K562 (cell line): ENCODE data around the gene PRPH2. TPM values are rescaled to one million over a fixed set of nuclear protein-coding genes. Genes with fewer than 3 reads are reported as not detected.

Source experiments
- CLOCK ChIP-seq: fragments of 250-450 bp; sonication (Bioruptor Pico); IDR thresholded peaks from 2 replicates; pipeline ENCODE4 v1.4.0; 2020; ENCODE audit warnings: mild to moderate bottlenecking, moderate library complexity, borderline replicate concordance
- DEAF1 ChIP-seq: fragments of 450-650 bp; formaldehyde crosslinking; IDR thresholded peaks from 2 replicates; pipeline ENCODE4 v1.4.0; 2020; ENCODE audit warnings: mild to moderate bottlenecking, moderate library complexity
- EGR1 ChIP-seq: fragments of 450-650 bp; conservative IDR thresholded peaks from 2 replicates; pipeline ENCODE4 v1.6.1; 2017; ENCODE audit warnings: mild to moderate bottlenecking
- EHMT2 ChIP-seq: fragments of 450-650 bp; IDR thresholded peaks from 2 replicates; pipeline ENCODE4 v1.6.1; 2018; ENCODE audit warnings: antibody characterized with exemption
- ESRRA ChIP-seq: fragments of 450-650 bp; IDR thresholded peaks from 2 replicates; pipeline ENCODE4 v1.6.1; 2014; ENCODE audit warnings: low read depth, mild to moderate bottlenecking, moderate library complexity, borderline replicate concordance
- FOXK2 ChIP-seq, 2 experiments: fragments of 450-650 bp; IDR thresholded peaks in 1 of 2; conservative IDR thresholded peaks in 1 of 2; 2 replicates each; pipeline ENCODE4 v1.6.1; 2016; ENCODE audit warnings: low read depth in 2 of 2, mild to moderate bottlenecking in 1 of 2
- KAT2B ChIP-seq: IDR thresholded peaks from one replicate; pipeline ENCODE4 v1.6.1; 2012; ENCODE audit warnings: low read depth, mild to moderate bottlenecking, control low read depth, inconsistent platforms, low read length, moderate library complexity
- LEF1 ChIP-seq: fragments of 450-650 bp; IDR thresholded peaks from 2 replicates; pipeline ENCODE4 v1.6.1; 2016; ENCODE audit warnings: mild to moderate bottlenecking
- MEF2D ChIP-seq: conservative IDR thresholded peaks from 2 replicates; pipeline ENCODE4 v1.6.1; 2016; ENCODE audit warnings: low read depth, missing genetic modification characterization, missing compliant biosample characterization
- MEIS2 ChIP-seq: fragments of 450-650 bp; IDR thresholded peaks from 2 replicates; pipeline ENCODE4 v1.6.1; 2014; ENCODE audit warnings: mild to moderate bottlenecking; ENCODE audit not compliant: partially characterized antibody
- MTA3 ChIP-seq: fragments of 450-650 bp; formaldehyde crosslinking; IDR thresholded peaks from 2 replicates; pipeline ENCODE4 v1.6.1; 2017; ENCODE audit warnings: mild to moderate bottlenecking, borderline replicate concordance
- MTF1 ChIP-seq: fragments of 250-450 bp; sonication (Bioruptor Pico); IDR thresholded peaks from 2 replicates; pipeline ENCODE4 v1.9.0; 2021; ENCODE audit warnings: moderate library complexity, mild to moderate bottlenecking, inconsistent platforms, borderline replicate concordance
- NCOA6 ChIP-seq: fragments of 450-650 bp; IDR thresholded peaks from 2 replicates; pipeline ENCODE4 v1.6.1; 2017; ENCODE audit warnings: mild to moderate bottlenecking
- NR4A1 ChIP-seq, 2 experiments: fragments of 250-450 bp in 1 of 2; fragments of 450-650 bp in 1 of 2; sonication (Bioruptor Pico) in 1 of 2; IDR thresholded peaks; 2 replicates each; pipeline versions ENCODE4 v1.4.0 to v1.6.1; 2016 to 2020; ENCODE audit warnings: mild to moderate bottlenecking in 2 of 2, missing compliant biosample characterization in 1 of 2, missing genetic modification characterization in 1 of 2, moderate library complexity in 1 of 2
- RB1 ChIP-seq: fragments of 450-650 bp; IDR thresholded peaks from 2 replicates; pipeline ENCODE4 v1.6.1; 2017; ENCODE audit warnings: low read depth, mild to moderate bottlenecking
- RBBP5 ChIP-seq: fragments of 200-600 bp; sonication (generic); IDR thresholded peaks from 2 replicates; pipeline ENCODE4 v1.6.1; 2012; ENCODE audit warnings: borderline replicate concordance, mild to moderate bottlenecking, low read length, control low read depth, inconsistent platforms; ENCODE audit not compliant: insufficient read depth, poor library complexity, severe bottlenecking
- RFX1 ChIP-seq: fragments of 450-650 bp; IDR thresholded peaks from 2 replicates; pipeline ENCODE4 v1.6.1; 2016; ENCODE audit warnings: mild to moderate bottlenecking, moderate library complexity
- SREBF2 ChIP-seq: sonication (generic); formaldehyde crosslinking; IDR thresholded peaks from 2 replicates; pipeline ENCODE4 v1.4.0; 2020; ENCODE audit warnings: mild to moderate bottlenecking, missing genetic modification reagents
- TCF7L2 ChIP-seq: fragments of 150-350 bp; IDR thresholded peaks from 2 replicates; pipeline ENCODE4 v1.6.1; 2016; ENCODE audit warnings: low read depth, mild to moderate bottlenecking, low read length, moderate library complexity
- VEZF1 ChIP-seq: fragments of 200-800 bp; sonication (Bioruptor generic); IDR thresholded peaks from 2 replicates; pipeline ENCODE4 v1.6.1; 2017; ENCODE audit warnings: missing genetic modification characterization, missing compliant biosample characterization
- ZNF174 ChIP-seq: fragments of 250-450 bp; sonication (Bioruptor Pico); IDR thresholded peaks from 2 replicates; pipeline ENCODE4 v1.4.0; 2020; ENCODE audit warnings: mild to moderate bottlenecking
- ZNF239 ChIP-seq: fragments of 250-450 bp; sonication (Bioruptor Pico); IDR thresholded peaks from 2 replicates; pipeline ENCODE4 v1.4.0; 2020; ENCODE audit warnings: mild to moderate bottlenecking
- polyA plus RNA-seq, 8 experiments: library from polyadenylated mRNA; depleted of rRNA in 4 of 8; stranded (reverse) in 5 of 8; unstranded in 3 of 8; fragments of >200 nt; fragmentation: Nextera tagmentation in 2 of 8; fragmentation: Illumina TruSeq in 1 of 8; extraction: Ambion mirVana in 2 of 8; extraction: Trizol in 1 of 8; gene quantifications; 2 replicates each; pipeline versions ENCODE4 v1.2.1 to v1.2.3, GENCODE V29; 2011 to 2014; ENCODE audit warnings: inconsistent platforms in 1 of 8, missing spikeins in 1 of 8
- total RNA-seq, 7 experiments: library from RNA; depleted of rRNA in 6 of 7; stranded (reverse); fragments of >200 nt in 6 of 7; fragmentation: Illumina TruSeq in 2 of 7; extraction: Trizol in 2 of 7; gene quantifications; 2 replicates each; pipeline versions ENCODE4 v1.2.1 to v1.2.3, GENCODE V29; 2011 to 2021; ENCODE audit warnings: low replicate concordance in 1 of 7

The PRPH2 gene
- total and polyA plus RNA-seq, 9 of the 15 experiments (the other 6 are each of a cell fraction or from before 2014, with no cell fraction given): 0.03 to 0.11 (median 0.03) TPM; not detected in 5

- TF ChIP-seq VEZF1 (CRISPR knock-in tag): peak; percentile 38; the same call in 1 of the 2 replicates
- 0 out of 2 replicates have a peak, but pooled peaks have one; percentile 35 for TF ChIP-seq MEF2D (tag)
- no peak for TF ChIP-seq ZNF174 (CRISPR knock-in tag)
- no peak for TF ChIP-seq RB1
- no peak for TF ChIP-seq MTA3
- peak; percentile 38; the same call in 1 of the 2 replicates for TF ChIP-seq LEF1
- no peak for TF ChIP-seq ZNF239 (CRISPR knock-in tag)
- TF ChIP-seq SREBF2 (CRISPR knock-in tag): no peak
- TF ChIP-seq MTF1: no peak
- 0 out of 4 replicates have a peak, but pooled peaks of 1 of the 2 experiments have one; percentile 22 for TF ChIP-seq FOXK2 (conservative IDR thresholded peaks at IDR 0.05 in 1 of 2, IDR thresholded peaks at IDR 0.05 in 1 of 2; ENCODE audit: low read depth in 2 of 2)
- TF ChIP-seq CLOCK (CRISPR knock-in tag): no peak
- TF ChIP-seq DEAF1 (CRISPR knock-in tag): no peak
- no peak for TF ChIP-seq ESRRA
- no peak for TF ChIP-seq NR4A1 (CRISPR knock-in tag; IDR thresholded peaks at IDR 0.05)
- no peak for TF ChIP-seq NR4A1 (tag; IDR thresholded peaks at IDR 0.05)
- TF ChIP-seq TCF7L2: no peak
- peak; percentile 50 for TF ChIP-seq EGR1
- peak; percentile 41; the same call in 1 of the 2 replicates for TF ChIP-seq RFX1
- TF ChIP-seq EHMT2: no peak
- TF ChIP-seq NCOA6: no peak
- no peak for TF ChIP-seq RBBP5
- no peak for TF ChIP-seq KAT2B
- TF ChIP-seq MEIS2: no peak
Observed at GRCh38 chr6:42710316-42710715, 12.1 kb downstream of the PRPH2 start (continued).
